ENCODE measurements around the gene HEXIM1.
A peak's percentile ranks its signal among the peaks of the same experiment; 100 is the strongest.

HEXIM1 gene

DNA sequence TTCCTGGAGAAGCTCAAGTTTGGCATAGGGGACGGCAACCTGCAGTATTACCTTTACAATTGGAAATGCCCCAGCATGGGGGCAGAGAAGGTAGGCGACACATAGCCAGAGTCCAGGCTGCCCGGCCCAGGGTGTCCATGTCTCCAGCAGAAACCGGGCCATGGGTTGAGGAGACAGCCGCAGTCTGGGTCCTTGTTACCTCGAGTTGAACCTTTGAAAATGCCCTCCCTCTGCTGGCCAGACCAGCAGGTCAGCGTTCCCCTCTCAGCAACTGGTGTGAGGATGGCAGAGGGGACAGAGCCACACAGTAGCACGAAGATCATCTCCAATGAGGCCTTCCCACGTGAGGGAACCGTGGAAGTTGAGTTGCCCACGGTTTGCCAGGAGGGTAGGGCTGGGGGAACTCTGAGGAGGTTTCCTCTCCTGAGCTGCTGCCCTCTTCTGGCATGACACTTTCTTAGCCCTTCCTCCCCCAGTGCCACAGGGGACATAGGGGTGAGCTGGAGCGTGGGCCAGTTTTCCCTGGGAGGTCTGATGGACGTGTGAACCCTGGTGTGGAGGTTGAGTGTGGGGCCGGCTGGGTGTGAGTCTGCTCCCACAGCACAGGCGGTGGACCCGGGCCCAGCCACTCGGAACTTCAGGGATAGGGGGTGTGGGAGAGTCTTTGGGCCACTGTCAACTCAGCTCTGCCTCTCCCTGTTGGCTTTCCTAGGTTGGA lies 43.2 kb upstream of the HEXIM1 start:
- no peak overlapping the region for H3K9ac ChIP-seq
- no peak overlapping the region for H3K4me3 ChIP-seq
- peaks cover 23% of the 10 kb centered on the region for H3K4me1 ChIP-seq
- H4K20me1 ChIP-seq, result peaks cover 72% of the 10 kb centered on the region
- H3K36me3 ChIP-seq, result peaks cover 93% of the 10 kb centered on the region
- no peak overlapping the region for H3K4me2 ChIP-seq
- no peak for TF ChIP-seq Cebpa-rat (IDR thresholded peaks at IDR 0.05)
- H3K9me3 ChIP-seq, result no peaks in the 10 kb centered on the region
- H3K27ac ChIP-seq, result no peak overlapping the region
- H3K27me3 ChIP-seq, result no peaks in the 10 kb centered on the region

DNA sequence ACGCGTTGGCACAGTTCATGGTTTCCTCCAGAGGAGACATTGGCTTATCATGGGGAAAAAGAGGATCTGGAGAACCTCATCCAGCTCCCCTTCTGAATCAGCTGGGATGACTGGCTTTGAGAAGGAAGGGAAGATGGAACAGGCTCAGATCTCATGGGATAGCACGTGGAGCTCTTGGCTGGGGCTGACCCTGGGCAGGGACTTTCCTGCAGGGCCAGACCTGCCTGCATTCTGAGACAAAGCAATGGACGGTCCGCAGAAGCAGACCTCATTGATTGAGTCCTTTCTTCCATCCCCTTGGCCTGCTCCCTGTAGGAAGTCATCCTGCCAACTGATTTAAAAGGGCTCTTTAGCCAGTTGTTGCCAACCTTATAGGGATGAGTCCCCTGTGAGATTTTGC lies 42.2 kb upstream of the HEXIM1 start:
- Histone ChIP-seq H3K27ac (no peak overlapping the region), H3K36me3 (peaks cover 84% of the 10 kb centered on the region), H3K9me3 (no peaks in the 10 kb centered on the region), H4K20me1 (peaks cover 81% of the 10 kb centered on the region), H3K4me2 (no peak overlapping the region), H3K9ac (no peak overlapping the region), H3K4me3 (no peak overlapping the region), H3K27me3 (no peaks in the 10 kb centered on the region), H3K4me1 (peaks cover 34% of the 10 kb centered on the region)
- no peak for TF ChIP-seq Cebpa-rat (IDR thresholded peaks at IDR 0.05)

DNA sequence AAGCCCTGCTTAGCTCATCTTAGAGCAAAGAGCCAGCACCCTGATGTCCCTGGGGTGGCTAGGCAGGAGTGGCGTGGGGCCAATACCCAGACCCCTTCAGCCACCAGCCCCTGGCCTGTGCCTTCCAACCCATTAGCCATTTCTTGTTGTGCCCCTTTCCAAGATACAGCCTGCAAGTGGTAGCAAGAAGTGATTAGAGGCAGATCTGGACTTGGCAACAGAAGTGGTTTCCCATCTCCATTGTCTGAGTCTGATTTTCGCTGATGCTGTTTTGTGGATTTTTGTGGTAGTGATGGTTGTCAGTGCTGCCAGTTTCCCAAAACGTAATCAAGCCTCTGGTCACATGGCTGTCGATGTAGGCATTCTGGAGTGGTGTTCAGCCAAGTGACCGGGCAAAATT lies 41.7 kb upstream of the HEXIM1 start:
- H3K4me1 ChIP-seq, result peaks cover 37% of the 10 kb centered on the region
- H3K9ac ChIP-seq, result no peak overlapping the region
- peaks cover 81% of the 10 kb centered on the region for H4K20me1 ChIP-seq
- H3K4me3 ChIP-seq, result no peak overlapping the region
- TF ChIP-seq Cebpa-rat (IDR thresholded peaks at IDR 0.05), result no peak
- no peak overlapping the region for H3K4me2 ChIP-seq
- no peaks in the 10 kb centered on the region for H3K27me3 ChIP-seq
- H3K36me3 ChIP-seq, result peaks cover 80% of the 10 kb centered on the region
- H3K9me3 ChIP-seq, result no peaks in the 10 kb centered on the region
- H3K27ac ChIP-seq, result no peak overlapping the region

DNA sequence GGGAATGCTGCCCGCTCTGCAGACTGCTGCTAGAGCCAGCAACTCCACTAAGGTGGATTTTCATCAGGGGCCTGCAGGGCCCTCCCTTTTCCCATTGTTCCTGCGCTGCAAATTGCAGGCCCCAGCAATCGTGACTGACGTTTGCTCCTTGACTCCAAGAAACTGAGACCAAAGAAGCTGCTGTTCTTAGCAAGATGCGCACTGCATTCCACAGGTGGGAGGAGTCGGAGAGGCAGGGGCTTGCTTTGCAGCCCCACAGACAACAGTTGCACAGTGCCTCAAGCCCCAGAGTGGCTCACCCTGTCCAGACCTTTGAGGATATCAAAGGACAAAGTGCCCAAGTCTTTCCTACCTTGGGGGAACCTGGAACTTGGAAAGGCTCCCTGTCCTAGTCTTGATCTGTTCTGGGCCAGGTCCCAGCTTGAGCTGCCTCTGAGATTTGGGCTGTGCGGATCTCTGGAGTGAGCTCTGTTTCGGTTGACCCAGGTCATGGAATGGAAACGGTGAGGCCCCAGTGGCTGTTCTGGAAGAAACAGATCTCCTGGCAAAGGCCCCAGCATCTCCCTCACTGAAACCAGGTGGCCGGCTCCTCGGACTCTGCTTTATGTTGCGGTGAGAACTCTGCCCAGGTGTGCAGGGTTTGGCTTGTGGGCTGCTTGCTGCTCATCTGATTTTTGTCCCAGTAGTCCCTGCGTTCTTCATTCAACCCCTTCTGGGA lies 40.8 kb upstream of the HEXIM1 start:
- Histone ChIP-seq H3K9me3 (no peaks in the 10 kb centered on the region), H3K36me3 (peaks cover 71% of the 10 kb centered on the region), H3K9ac (0 out of 2 replicates have a peak overlapping the region, but pooled peaks have one; percentile 19), H4K20me1 (peaks cover 74% of the 10 kb centered on the region), H3K27ac (0 out of 2 replicates have a peak overlapping the region, but pooled peaks have one; percentile 26), H3K27me3 (no peaks in the 10 kb centered on the region), H3K4me1 (peaks cover 38% of the 10 kb centered on the region), H3K4me2 (no peak overlapping the region), H3K4me3 (no peak overlapping the region)
- no peak for TF ChIP-seq Cebpa-rat (IDR thresholded peaks at IDR 0.05)

DNA sequence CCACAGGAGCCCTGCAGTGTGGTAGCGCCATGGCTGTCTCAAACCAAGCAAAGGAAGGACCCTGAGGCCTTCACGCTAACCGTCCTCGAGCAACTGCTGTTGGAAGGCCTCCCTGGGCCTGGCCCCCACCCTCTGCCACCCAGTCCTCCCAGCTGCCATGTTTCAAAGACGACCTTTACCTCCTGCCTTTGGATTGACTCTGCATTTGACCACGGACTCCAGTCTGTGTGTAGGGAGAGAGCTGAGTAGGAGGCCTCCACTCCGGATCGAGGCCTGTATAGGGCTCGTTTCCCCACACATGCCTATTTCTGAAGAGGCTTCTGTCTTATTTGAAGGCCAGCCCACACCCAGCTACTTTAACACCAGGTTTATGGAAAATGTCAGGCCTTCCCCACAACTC lies 40.2 kb upstream of the HEXIM1 start:
- H3K27ac ChIP-seq, result peak overlapping the region; percentile 26; the same call in 1 of the 2 replicates
- TF ChIP-seq Cebpa-rat (IDR thresholded peaks at IDR 0.05), result no peak
- H3K36me3 ChIP-seq, result peaks cover 65% of the 10 kb centered on the region

DNA sequence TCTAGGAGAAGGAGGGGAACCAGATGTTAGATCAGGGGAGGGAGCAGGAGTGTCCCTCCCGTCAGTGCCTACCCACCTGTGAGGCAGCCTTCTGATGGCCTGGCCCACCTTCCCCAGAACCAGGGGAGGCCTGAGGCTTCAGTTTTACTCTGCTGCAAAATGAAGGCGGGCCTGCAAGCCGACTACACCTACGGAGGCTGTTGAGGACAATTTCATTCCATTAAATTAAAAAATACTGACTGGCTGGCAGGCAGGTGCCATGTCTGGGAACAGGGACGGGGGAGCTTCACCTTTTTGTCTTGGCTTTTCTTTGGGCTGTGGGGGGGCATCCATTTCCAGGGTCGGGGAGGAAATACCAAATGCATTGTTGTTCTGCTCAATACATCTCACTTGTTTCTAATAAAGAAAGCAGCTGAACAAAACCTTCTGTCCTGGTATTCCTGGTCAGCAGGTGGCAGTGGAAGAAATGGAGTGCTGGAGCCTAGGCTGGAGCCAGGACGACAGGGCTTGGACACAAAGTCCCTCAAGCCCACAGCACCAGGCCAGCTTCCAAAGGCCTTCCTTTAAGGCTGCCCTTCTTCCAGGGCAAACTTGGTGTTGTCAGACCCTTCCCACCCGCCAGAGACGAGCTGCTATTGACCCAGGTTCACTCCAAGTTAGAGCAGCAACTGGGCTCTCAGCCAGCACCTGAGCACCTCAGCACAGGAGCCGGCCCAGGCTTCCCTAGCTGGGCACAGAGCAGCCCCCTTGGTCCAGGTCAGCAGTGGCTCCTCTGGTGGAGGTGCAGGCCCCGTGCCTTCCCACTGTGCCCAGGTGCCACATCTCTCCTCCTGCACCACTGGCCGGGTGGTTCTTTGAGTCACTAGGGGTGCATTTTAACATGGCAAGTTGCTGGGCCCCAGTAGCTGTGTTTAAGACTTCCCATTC lies 39.4 kb upstream of the HEXIM1 start:
- Histone ChIP-seq H3K27ac (peak overlapping the region; percentile 26; the same call in 1 of the 2 replicates), H3K9ac (0 out of 2 replicates have a peak overlapping the region, but pooled peaks have one; percentile 19), H3K9me3 (no peaks in the 10 kb centered on the region), H3K4me2 (peak overlapping the region; percentile 9; the same call in 1 of the 2 replicates), H4K20me1 (peaks cover 73% of the 10 kb centered on the region), H3K27me3 (no peaks in the 10 kb centered on the region), H3K36me3 (peaks cover 57% of the 10 kb centered on the region), H3K4me1 (peaks cover 52% of the 10 kb centered on the region), H3K4me3 (no peak overlapping the region)
- no peak for TF ChIP-seq Cebpa-rat (IDR thresholded peaks at IDR 0.05)

More for the DNA sequence above, 40.2 kb upstream of the HEXIM1 start:
- Histone ChIP-seq H3K4me1 (peaks cover 44% of the 10 kb centered on the region), H3K4me2 (no peak overlapping the region), H3K4me3 (no peak overlapping the region), H3K9ac (0 out of 2 replicates have a peak overlapping the region, but pooled peaks have one; percentile 19), H4K20me1 (peaks cover 73% of the 10 kb centered on the region), H3K27me3 (no peaks in the 10 kb centered on the region), H3K9me3 (no peaks in the 10 kb centered on the region)

DNA sequence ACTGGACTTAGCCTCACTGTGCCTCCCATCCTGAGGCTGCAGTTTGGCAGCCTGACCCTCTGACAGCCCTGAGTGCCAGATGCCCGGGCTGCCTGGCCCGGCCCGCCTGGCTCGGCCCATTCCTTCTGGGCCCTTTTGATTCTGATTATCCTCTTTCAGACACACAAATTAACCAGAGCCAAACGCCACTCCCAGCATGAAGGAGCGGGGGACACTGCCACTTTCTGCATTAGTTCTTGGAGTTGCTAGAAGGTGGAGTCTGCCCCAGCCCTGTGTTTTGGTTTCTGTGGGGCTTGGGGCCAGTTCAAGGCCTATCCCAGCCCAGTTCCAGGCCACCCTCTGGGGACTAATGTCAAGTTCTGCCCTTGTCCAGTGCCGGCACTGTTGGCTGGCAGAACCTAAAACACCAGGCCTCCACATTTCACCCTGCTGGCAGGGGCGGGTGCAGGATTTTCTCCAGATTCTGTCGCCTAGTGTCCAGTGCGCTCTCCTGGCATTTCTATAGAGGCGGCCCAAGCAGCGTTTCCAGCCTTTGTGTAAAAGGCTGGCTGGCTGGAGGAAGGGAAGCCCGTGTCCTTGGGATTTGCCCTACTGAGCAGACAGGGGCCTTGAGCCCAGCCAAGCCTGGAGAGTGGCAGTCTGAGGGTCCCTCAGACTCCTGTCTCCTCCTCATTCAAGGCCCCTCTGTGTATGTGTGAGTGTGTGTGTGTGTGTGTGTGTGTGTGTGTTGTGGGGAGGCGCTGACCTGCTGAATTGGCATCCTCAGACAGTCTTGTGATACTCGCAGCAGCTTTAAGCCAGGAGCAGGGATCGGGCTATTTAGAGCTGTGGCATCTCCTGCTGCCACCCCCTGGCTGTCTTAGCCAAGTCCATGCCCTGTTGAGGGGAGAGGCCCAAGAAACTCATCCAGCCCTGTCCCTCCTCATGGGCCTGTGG lies 37.3 kb upstream of the HEXIM1 start:
- Histone ChIP-seq H3K4me1 (peaks cover 65% of the 10 kb centered on the region), H4K20me1 (peaks cover 57% of the 10 kb centered on the region), H3K27ac (peak overlapping the region; percentile 54), H3K4me2 (peak overlapping the region; percentile 95), H3K4me3 (no peak overlapping the region), H3K9me3 (no peaks in the 10 kb centered on the region), H3K9ac (peak overlapping the region; percentile 8; the same call in 1 of the 2 replicates), H3K36me3 (peaks cover 36% of the 10 kb centered on the region), H3K27me3 (no peaks in the 10 kb centered on the region)
- TF ChIP-seq Cebpa-rat (IDR thresholded peaks at IDR 0.05), result no peak

DNA sequence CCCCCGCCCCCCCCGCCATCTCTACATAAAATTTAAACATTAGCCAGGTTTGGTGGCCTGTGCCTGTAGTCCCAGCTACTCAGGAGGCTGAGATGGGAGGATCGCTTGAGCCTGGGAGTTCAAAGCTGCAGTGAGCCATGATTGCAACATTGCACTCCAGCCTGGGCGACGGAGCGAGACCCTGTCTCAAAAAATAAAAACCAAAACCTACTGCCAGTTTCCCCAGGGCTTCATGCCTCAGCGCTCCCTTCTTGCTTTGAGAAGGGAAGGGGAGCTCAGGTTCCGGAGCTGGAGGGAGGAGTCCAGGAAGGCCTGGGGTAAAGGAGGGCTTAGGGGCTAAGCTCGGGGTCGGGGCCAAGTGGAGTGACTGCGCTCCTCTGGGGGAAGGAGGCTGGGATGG lies 36.4 kb upstream of the HEXIM1 start:
- H3K36me3 ChIP-seq, result peaks cover 27% of the 10 kb centered on the region
- peak; percentile 99 for TF ChIP-seq Cebpa-rat (IDR thresholded peaks at IDR 0.05)
- H3K4me3 ChIP-seq, result peak overlapping the region; percentile 20; the same call in 1 of the 2 replicates
- H3K9ac ChIP-seq, result peak overlapping the region; percentile 67
- H3K4me2 ChIP-seq, result peak overlapping the region; percentile 95
- peaks cover 48% of the 10 kb centered on the region for H4K20me1 ChIP-seq
- peak overlapping the region; percentile 85 for H3K27ac ChIP-seq
- H3K4me1 ChIP-seq, result peaks cover 73% of the 10 kb centered on the region
- H3K27me3 ChIP-seq, result no peaks in the 10 kb centered on the region
- H3K9me3 ChIP-seq, result no peaks in the 10 kb centered on the region

All from BLaER1 (cell line).